SK-N-MC (cell line): ENCODE results near the gene GGACT.

Experiments used
- EZH2 ChIP-seq: fragments of 200-600 bp; sonication (generic); IDR thresholded peaks from one replicate; pipeline ENCODE4 v1.6.1; 2017; ENCODE audit warnings: antibody characterized with exemption
- POLR2AphosphoS5 ChIP-seq: IDR thresholded peaks from 2 replicates; pipeline ENCODE4 v1.6.1; 2012; ENCODE audit warnings: mild to moderate bottlenecking, low read depth, low read length, borderline replicate concordance

DNA sequence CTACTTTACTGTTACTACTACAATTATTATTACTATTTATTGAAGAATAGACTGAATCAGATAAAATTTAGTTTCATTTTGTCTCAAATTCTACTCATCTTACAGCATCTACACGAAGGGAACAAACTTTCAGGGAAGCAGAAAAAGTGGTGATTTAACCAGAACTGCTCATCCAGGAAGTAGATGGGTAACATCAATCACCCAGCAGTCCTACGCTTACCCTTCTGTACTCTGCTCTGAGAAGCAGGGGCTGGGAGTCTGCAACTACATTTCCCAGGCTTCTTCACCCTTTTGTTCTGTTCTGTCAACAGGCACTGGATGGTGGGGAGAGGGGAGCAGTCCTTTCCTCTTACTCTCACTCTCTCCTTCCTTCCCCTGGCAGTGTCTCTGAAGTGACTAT lies 31.4 kb upstream of the GGACT start:
- TF ChIP-seq EZH2 (no peak), POLR2AphosphoS5 (no peak)
